IMR-90 (cell line): ENCODE data around the gene SEL1L. TPM values are rescaled to one million over a fixed set of nuclear protein-coding genes. Genes with fewer than 3 reads are reported as not detected.

Experiments used
- ATAC-seq: fragments of 200-7000 bp; cut with Tn5 transposase; 2 replicates; pipeline ENCODE4 v1.9.1; 2020; ENCODE audit warnings: low read depth, mild to moderate bottlenecking, moderate library complexity
- BruUV-seq: library from RNA; stranded (reverse); fragments of 400-500 nt; replicated peaks from 2 replicates; lab custom pipeline; 2021; lab: Mats Ljungman, UMichigan
- CTCF ChIA-PET: fragments of 300-600 bp; formaldehyde crosslinking; extraction: SDS; loops from one replicate; lab custom pipeline; 2021; ENCODE audit warnings: antibody characterized with exemption; lab: Yijun Ruan, JAX
- POLR2A ChIA-PET: fragments of 300-600 bp; sonication (Branson Sonifier 250); formaldehyde crosslinking; loops from one replicate; lab custom pipeline; 2022; ENCODE audit warnings: antibody characterized with exemption; ENCODE audit not compliant: unreplicated experiment; lab: Charles Lee
- DNase-seq: peaks from one replicate; pipeline ENCODE4 v3.0.0; 2013
- H2AFZ ChIP-seq: replicated peaks from 2 replicates; pipeline ENCODE3; 2013; ENCODE audit warnings: low read length, mild to moderate bottlenecking; ENCODE audit not compliant: poor library complexity
- H2AK5ac ChIP-seq: 2 replicates; pipeline ENCODE4 v1.6.1; 2013; ENCODE audit warnings: low read depth, low read length, inconsistent platforms
- H2AK9ac ChIP-seq: replicated peaks from 2 replicates; pipeline ENCODE3; 2013; ENCODE audit warnings: mild to moderate bottlenecking, low read depth, low read length, moderate library complexity; ENCODE audit not compliant: poor library complexity
- H2BK120ac ChIP-seq: 2 replicates; pipeline ENCODE4 v1.6.1; 2013; ENCODE audit warnings: low read depth, low read length, inconsistent platforms
- H2BK15ac ChIP-seq: 3 replicates; pipeline ENCODE4 v1.6.1; 2013; ENCODE audit warnings: low read depth, low read length, inconsistent platforms
- H2BK20ac ChIP-seq: 2 replicates; pipeline ENCODE4 v1.6.1; 2013; ENCODE audit warnings: low read depth, mild to moderate bottlenecking, inconsistent platforms, low read length, moderate library complexity
- H2BK5ac ChIP-seq: 2 replicates; pipeline ENCODE4 v1.6.1; 2013; ENCODE audit warnings: mild to moderate bottlenecking, low read depth, low read length, inconsistent platforms; ENCODE audit not compliant: poor library complexity, severe bottlenecking
- H3K14ac ChIP-seq: replicated peaks from 2 replicates; pipeline ENCODE4 v1.6.1; 2013; ENCODE audit warnings: low read depth, low read length, inconsistent platforms
- H3K18ac ChIP-seq: 2 replicates; pipeline ENCODE4 v1.6.1; 2013; ENCODE audit warnings: low read depth, low read length, control low read depth
- H3K23ac ChIP-seq: 2 replicates; pipeline ENCODE4 v1.6.1; 2013; ENCODE audit warnings: low read depth, low read length, inconsistent platforms
- H3K27ac ChIP-seq: 2 replicates; pipeline ENCODE4 v1.5.1; 2013; ENCODE audit warnings: mild to moderate bottlenecking, control low read depth, low read length; ENCODE audit not compliant: insufficient read depth
- H3K27me3 ChIP-seq: 2 replicates; pipeline ENCODE4 v1.6.1; 2013; ENCODE audit warnings: low read length; ENCODE audit not compliant: control insufficient read depth, insufficient read depth
- H3K36me3 ChIP-seq: 2 replicates; pipeline ENCODE4 v1.6.1; 2013; ENCODE audit warnings: low read length, mixed read lengths; ENCODE audit not compliant: control insufficient read depth, insufficient read depth
- H3K4ac ChIP-seq: 2 replicates; pipeline ENCODE4 v1.6.1; 2013; ENCODE audit warnings: low read depth, low read length, inconsistent platforms
- H3K4me1 ChIP-seq: 2 replicates; pipeline ENCODE4 v1.6.1; 2013; ENCODE audit warnings: low read length, mixed read lengths; ENCODE audit not compliant: control insufficient read depth, insufficient read depth
- H3K4me2 ChIP-seq: 2 replicates; pipeline ENCODE4 v1.6.1; 2013; ENCODE audit warnings: low read depth, mild to moderate bottlenecking, control low read depth, low read length, moderate library complexity
- H3K4me3 ChIP-seq: 2 replicates; pipeline ENCODE4 v1.5.1; 2013; ENCODE audit warnings: low read depth, mild to moderate bottlenecking, control low read depth, low read length, moderate library complexity; ENCODE audit not compliant: insufficient read depth
- H3K56ac ChIP-seq: 2 replicates; pipeline ENCODE4 v1.6.1; 2013; ENCODE audit warnings: low read length, inconsistent platforms; ENCODE audit not compliant: insufficient read depth; ENCODE audit errors: extremely low read depth
- H3K79me1 ChIP-seq, 2 experiments: 2 replicates each; pipeline ENCODE4 v1.6.1; 2013; ENCODE audit warnings: low read length in 2 of 2, inconsistent platforms in 1 of 2, low read depth in 1 of 2
- H3K9ac ChIP-seq: 2 replicates; pipeline ENCODE4 v1.6.1; 2013; ENCODE audit warnings: low read depth, low read length, control low read depth
- H3K9me1 ChIP-seq: 2 replicates; pipeline ENCODE4 v1.6.1; 2013; ENCODE audit warnings: low read length, inconsistent platforms; ENCODE audit not compliant: insufficient read depth
- H3K9me3 ChIP-seq: 2 replicates; pipeline ENCODE4 v1.6.1; 2013; ENCODE audit warnings: low read length; ENCODE audit not compliant: control insufficient read depth, insufficient read depth
- H4K20me1 ChIP-seq: 2 replicates; pipeline ENCODE4 v1.6.1; 2013; ENCODE audit warnings: low read length, inconsistent platforms; ENCODE audit not compliant: insufficient read depth
- H4K5ac ChIP-seq: 2 replicates; pipeline ENCODE4 v1.6.1; 2013; ENCODE audit warnings: mild to moderate bottlenecking, low read depth, low read length, control low read depth
- H4K8ac ChIP-seq, 2 experiments: 2 replicates each; pipeline ENCODE4 v1.6.1; 2013; ENCODE audit warnings: low read depth in 2 of 2, low read length in 2 of 2, control low read depth in 1 of 2, inconsistent platforms in 1 of 2
- H4K91ac ChIP-seq: 2 replicates; pipeline ENCODE4 v1.6.1; 2013; ENCODE audit warnings: low read depth, low read length, inconsistent platforms; ENCODE audit not compliant: insufficient read depth
- CEBPB ChIP-seq: IDR thresholded peaks from 2 replicates; pipeline ENCODE4 v1.6.1; 2012; ENCODE audit warnings: low read depth, low read length, improper control_type of control experiment
- MAFK ChIP-seq: IDR thresholded peaks from 2 replicates; pipeline ENCODE4 v1.6.1; 2012; ENCODE audit warnings: low read depth, low read length, improper control_type of control experiment
- MAZ ChIP-seq: IDR thresholded peaks from 2 replicates; pipeline ENCODE4 v1.6.1; 2012; ENCODE audit warnings: low read depth, mild to moderate bottlenecking, low read length, improper control_type of control experiment, moderate library complexity, borderline replicate concordance
- MXI1 ChIP-seq: IDR thresholded peaks from 2 replicates; pipeline ENCODE4 v1.6.1; 2012; ENCODE audit warnings: low read depth, mild to moderate bottlenecking, low read length, moderate library complexity, borderline replicate concordance
- POLR2A ChIP-seq: IDR thresholded peaks from 2 replicates; pipeline ENCODE4 v1.6.1; 2012; ENCODE audit warnings: mild to moderate bottlenecking, low read depth, low read length
- RCOR1 ChIP-seq: IDR thresholded peaks from 2 replicates; pipeline ENCODE4 v1.6.1; 2012; ENCODE audit warnings: mild to moderate bottlenecking, low read length, improper control_type of control experiment; ENCODE audit not compliant: insufficient replicate concordance
- RFX5 ChIP-seq: IDR thresholded peaks from 2 replicates; pipeline ENCODE4 v1.8.0; 2012; ENCODE audit warnings: low read depth, mild to moderate bottlenecking, low read length, moderate library complexity
- SMC3 ChIP-seq: fragments of 150-350 bp; IDR thresholded peaks from 2 replicates; pipeline ENCODE4 v1.6.1; 2016; ENCODE audit warnings: low read depth, mild to moderate bottlenecking, antibody characterized with exemption, low read length, moderate library complexity
- WGBS, 2 experiments: methylation state at CpG; one replicate each; pipeline versions ENCODE4 v1.1.5 to v1.1.7; 2013; ENCODE audit warnings: missing lambda C conversion rate in 2 of 2; ENCODE audit not compliant: insufficient read length in 1 of 2; ENCODE audit errors: extremely low coverage in 2 of 2; 5-methylcytosine and 5-hydroxymethylcytosine counted together
- dilution Hi-C: fragments of 300-500 bp; cut with HindIII; formaldehyde crosslinking; loops from one replicate; pipeline ENCODE4 v1.14.3; 2018; ENCODE audit warnings: low sequenced_read_pairs; ENCODE audit not compliant: unreplicated experiment
- in situ Hi-C: fragments of 300-500 bp; cut with MboI; formaldehyde crosslinking; loops from 3 replicates; pipeline ENCODE4 v1.14.3; 2019; ENCODE audit warnings: low sequenced_read_pairs, inconsistent platforms, mixed read lengths
- intact Hi-C: fragments of 100-400 bp; cut with micrococcal nuclease; formaldehyde crosslinking; loops from 2 replicates; pipeline ENCODE4 v1.10.0; 2022
- polyA plus RNA-seq, 3 experiments: library from polyadenylated mRNA; depleted of rRNA; stranded (reverse); fragments of >200 nt; gene quantifications; 2 replicates each; pipeline ENCODE4 v1.2.3, GENCODE V29; 2012; ENCODE audit warnings: low replicate concordance in 1 of 3
- total RNA-seq: library from RNA; depleted of rRNA; stranded (reverse); fragments of >200 nt; gene quantifications from 2 replicates; pipeline ENCODE4 v1.2.3, GENCODE V29; 2012
- TF ChIP-seq, protein P1 (sequence below): fragments of 150-350 bp; IDR thresholded peaks from 2 replicates; pipeline ENCODE4 v1.6.1; 2017; ENCODE audit warnings: mild to moderate bottlenecking, antibody characterized with exemption, low read length, low read depth
- TF ChIP-seq, protein P2 (sequence below): conservative IDR thresholded peaks from 2 replicates; pipeline ENCODE4 v1.5.1; 2012; ENCODE audit warnings: mild to moderate bottlenecking, low read depth, low read length, improper control_type of control experiment
- TF ChIP-seq, protein P3 (sequence below): fragments of 150-350 bp; IDR thresholded peaks from 2 replicates; pipeline ENCODE4 v1.6.1; 2016; ENCODE audit warnings: low read depth, mild to moderate bottlenecking, low read length, moderate library complexity, borderline replicate concordance

SEL1L gene
- total and polyA plus RNA-seq, 2 of the 4 experiments (the other 2 are of a cell fraction) = 21.0 to 62.4 TPM

DNA sequence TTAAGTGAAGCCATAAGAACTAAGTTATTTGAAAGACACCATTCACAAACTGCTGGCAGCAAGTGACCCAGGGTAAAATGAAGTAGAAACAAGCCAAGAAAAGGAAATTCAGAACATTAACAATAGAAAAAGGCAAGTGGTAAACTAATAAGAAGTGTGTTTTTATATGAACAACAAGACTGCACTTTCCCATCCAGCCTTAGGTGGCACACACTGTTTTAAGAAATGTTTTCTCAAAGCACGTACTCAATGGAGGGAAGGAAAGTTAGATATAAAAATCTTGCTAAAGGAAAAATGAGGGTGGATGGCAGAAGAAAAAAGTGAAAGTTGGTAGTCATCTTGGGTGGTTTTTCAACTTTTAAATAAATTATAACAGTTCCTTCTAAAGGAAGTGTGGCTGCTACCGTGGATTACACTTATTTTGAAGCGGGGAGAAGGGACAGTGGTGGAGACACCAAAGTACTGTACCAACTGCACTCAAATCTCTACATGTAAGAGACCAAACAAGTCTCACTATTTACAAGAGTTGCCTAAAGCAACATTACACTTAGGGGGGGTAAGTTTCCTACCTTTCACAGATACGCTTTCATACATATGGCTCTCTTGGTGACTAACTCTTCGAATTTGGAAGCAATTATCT is 58.8 kb downstream of the SEL1L start:
- no peak overlapping the region for H4K8ac ChIP-seq
- no TSS peak for BruUV-seq
- H2BK20ac ChIP-seq = no peak overlapping the region
- no peaks in the 10 kb centered on the region for H4K20me1 ChIP-seq
- H2AK5ac ChIP-seq = no peak overlapping the region
- H3K36me3 ChIP-seq = peaks cover 28% of the 10 kb centered on the region
- WGBS, 2 experiments = no CpG with 5 or more reads among the region's 5 CpGs
- H4K5ac ChIP-seq = no peak overlapping the region
- no peak overlapping the region for H2BK5ac ChIP-seq
- no peak overlapping the region for H3K9ac ChIP-seq
- TF ChIP-seq CEBPB (no peak), MXI1 (no peak), RCOR1 (no peak), MAZ (no peak), POLR2A (no peak), RFX5 (no peak), MAFK (no peak), SMC3 (no peak)
- TF ChIP-seq, protein P1, sequence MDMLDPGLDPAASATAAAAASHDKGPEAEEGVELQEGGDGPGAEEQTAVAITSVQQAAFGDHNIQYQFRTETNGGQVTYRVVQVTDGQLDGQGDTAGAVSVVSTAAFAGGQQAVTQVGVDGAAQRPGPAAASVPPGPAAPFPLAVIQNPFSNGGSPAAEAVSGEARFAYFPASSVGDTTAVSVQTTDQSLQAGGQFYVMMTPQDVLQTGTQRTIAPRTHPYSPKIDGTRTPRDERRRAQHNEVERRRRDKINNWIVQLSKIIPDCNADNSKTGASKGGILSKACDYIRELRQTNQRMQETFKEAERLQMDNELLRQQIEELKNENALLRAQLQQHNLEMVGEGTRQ = no peak
- TF ChIP-seq, protein P2, sequence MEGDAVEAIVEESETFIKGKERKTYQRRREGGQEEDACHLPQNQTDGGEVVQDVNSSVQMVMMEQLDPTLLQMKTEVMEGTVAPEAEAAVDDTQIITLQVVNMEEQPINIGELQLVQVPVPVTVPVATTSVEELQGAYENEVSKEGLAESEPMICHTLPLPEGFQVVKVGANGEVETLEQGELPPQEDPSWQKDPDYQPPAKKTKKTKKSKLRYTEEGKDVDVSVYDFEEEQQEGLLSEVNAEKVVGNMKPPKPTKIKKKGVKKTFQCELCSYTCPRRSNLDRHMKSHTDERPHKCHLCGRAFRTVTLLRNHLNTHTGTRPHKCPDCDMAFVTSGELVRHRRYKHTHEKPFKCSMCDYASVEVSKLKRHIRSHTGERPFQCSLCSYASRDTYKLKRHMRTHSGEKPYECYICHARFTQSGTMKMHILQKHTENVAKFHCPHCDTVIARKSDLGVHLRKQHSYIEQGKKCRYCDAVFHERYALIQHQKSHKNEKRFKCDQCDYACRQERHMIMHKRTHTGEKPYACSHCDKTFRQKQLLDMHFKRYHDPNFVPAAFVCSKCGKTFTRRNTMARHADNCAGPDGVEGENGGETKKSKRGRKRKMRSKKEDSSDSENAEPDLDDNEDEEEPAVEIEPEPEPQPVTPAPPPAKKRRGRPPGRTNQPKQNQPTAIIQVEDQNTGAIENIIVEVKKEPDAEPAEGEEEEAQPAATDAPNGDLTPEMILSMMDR = no peak
- TF ChIP-seq, protein P3, sequence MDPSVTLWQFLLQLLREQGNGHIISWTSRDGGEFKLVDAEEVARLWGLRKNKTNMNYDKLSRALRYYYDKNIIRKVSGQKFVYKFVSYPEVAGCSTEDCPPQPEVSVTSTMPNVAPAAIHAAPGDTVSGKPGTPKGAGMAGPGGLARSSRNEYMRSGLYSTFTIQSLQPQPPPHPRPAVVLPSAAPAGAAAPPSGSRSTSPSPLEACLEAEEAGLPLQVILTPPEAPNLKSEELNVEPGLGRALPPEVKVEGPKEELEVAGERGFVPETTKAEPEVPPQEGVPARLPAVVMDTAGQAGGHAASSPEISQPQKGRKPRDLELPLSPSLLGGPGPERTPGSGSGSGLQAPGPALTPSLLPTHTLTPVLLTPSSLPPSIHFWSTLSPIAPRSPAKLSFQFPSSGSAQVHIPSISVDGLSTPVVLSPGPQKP = no peak
- in situ Hi-C loops = no loop called here
- no peak overlapping the region for H3K14ac ChIP-seq
- no peak overlapping the region for H3K4me3 ChIP-seq
- ATAC-seq (no peak), DNase-seq (no peak)
- ChIA-PET POLR2A (no interaction called here), CTCF (no interaction called here)
- H3K4me2 ChIP-seq = no peak overlapping the region
- H3K23ac ChIP-seq = no peak overlapping the region
- H3K27ac ChIP-seq = no peak overlapping the region
- no peak overlapping the region for H3K4ac ChIP-seq
- no peaks in the 10 kb centered on the region for H3K9me3 ChIP-seq
- H3K56ac ChIP-seq = no peak overlapping the region
- no peak overlapping the region for H2BK120ac ChIP-seq
- no peak overlapping the region for H4K91ac ChIP-seq
- H3K79me1 ChIP-seq = no peaks in the 10 kb centered on the region
- H2AFZ ChIP-seq = no peak overlapping the region
- no peak overlapping the region for H2BK15ac ChIP-seq
- dilution Hi-C loops = no loop called here
- H3K27me3 ChIP-seq = no peaks in the 10 kb centered on the region
- intact Hi-C loops = no loop called here
- H2AK9ac ChIP-seq = no peak overlapping the region
- H3K4me1 ChIP-seq = peaks cover 4% of the 10 kb centered on the region; the same call in 1 of the 2 replicates
- H3K9me1 ChIP-seq = peaks cover 4% of the 10 kb centered on the region; the same call in 1 of the 2 replicates
- H3K18ac ChIP-seq = no peak overlapping the region
